Ectodermal cell (in vitro differentiated cells): ENCODE results near the gene LRP1.

Experiments used
- H3K27ac ChIP-seq: 2 replicates; pipeline ENCODE4 v1.7.0; 2013; ENCODE audit warnings: mild to moderate bottlenecking, low read depth, low read length; ENCODE audit not compliant: insufficient read depth, poor library complexity, severe bottlenecking
- H3K27me3 ChIP-seq: 2 replicates; pipeline ENCODE4 v1.7.0; 2013; ENCODE audit warnings: mild to moderate bottlenecking, low read length; ENCODE audit not compliant: insufficient read depth, control insufficient read depth, poor library complexity, severe bottlenecking
- H3K36me3 ChIP-seq: one replicate; pipeline ENCODE4 v1.7.0; 2013; ENCODE audit warnings: low read length; ENCODE audit not compliant: control insufficient read depth, insufficient read depth
- H3K4me1 ChIP-seq: one replicate; pipeline ENCODE4 v1.7.0; 2013; ENCODE audit warnings: low read length; ENCODE audit not compliant: control insufficient read depth, insufficient read depth
- H3K4me3 ChIP-seq: 2 replicates; pipeline ENCODE4 v1.7.0; 2013; ENCODE audit warnings: low read depth, low read length, control low read depth; ENCODE audit not compliant: insufficient read depth
- H3K9me3 ChIP-seq: 2 replicates; pipeline ENCODE4 v1.7.0; 2013; ENCODE audit warnings: mild to moderate bottlenecking, low read length, moderate library complexity; ENCODE audit not compliant: control insufficient read depth
- WGBS, 2 experiments: methylation state at CpG; one replicate each; pipeline ENCODE4 v1.1.7; 2013; ENCODE audit warnings: missing lambda C conversion rate in 2 of 2; 5-methylcytosine and 5-hydroxymethylcytosine counted together

Gene LRP1

GRCh38 chr12:57229046-57229633 is 100.9 kb downstream of the LRP1 start:
- Histone ChIP-seq H3K4me1 (peaks cover 31% of the 10 kb centered on the region), H3K4me3 (peak overlapping the region; percentile 65), H3K36me3 (peaks cover 23% of the 10 kb centered on the region), H3K9me3 (no peaks in the 10 kb centered on the region), H3K27me3 (peaks cover 53% of the 10 kb centered on the region), H3K27ac (no peak overlapping the region)
- WGBS, 2 experiments = 25 to 31% methylated on average over 9 of the region's 9 CpGs

DNA sequence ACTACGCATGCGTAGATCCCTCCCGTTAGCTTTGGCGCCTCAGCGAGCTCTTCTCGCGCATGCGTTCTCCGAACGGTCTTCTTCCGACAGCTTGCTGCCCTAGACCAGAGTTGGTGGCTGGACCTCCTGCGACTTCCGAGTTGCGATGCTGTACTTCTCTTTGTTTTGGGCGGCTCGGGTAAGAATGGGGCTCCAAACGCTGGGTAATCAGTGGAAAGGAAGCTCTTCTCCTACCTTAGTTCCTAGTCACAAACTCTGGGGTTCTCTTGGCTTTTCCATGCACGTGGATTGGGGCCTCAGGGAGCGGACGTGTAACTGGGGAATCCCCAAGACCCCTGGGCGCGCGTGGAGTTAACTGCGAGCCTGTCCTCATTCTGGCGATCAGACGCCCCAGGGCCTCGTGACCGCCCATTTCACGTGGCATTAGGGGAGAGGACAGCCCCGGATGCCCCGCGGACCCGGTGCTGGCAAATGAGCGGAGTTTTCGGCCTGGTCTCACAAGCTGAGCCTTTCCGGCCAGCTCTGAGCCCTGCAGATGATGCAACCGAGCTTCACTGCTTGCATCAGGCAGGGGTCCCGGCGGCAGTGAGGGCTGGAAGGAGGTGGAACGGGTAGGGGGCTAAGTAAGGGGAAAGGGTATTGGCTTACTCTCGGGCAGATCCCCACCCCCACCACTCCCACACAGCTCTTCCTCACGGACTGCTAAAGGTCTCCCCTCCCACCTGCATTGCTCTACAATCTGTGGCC is 101.5 kb downstream of the LRP1 start, which contains the start of gene SHMT2:
Gene SHMT2 (plus strand): TSS at position 78 of the 747 bp plus-strand sequence. CDS start 68 bp downstream, at position 146.
- H3K4me3 ChIP-seq = peak within 1 kb of the TSS; percentile 65
- no peaks in the 10 kb centered on the region for H3K9me3 ChIP-seq
- H3K27ac ChIP-seq = peak within 1 kb of the TSS; percentile 92
- peaks cover 23% of the 10 kb centered on the region for H3K36me3 ChIP-seq
- WGBS, 2 experiments = 0 to 1% methylated on average over 41 to 42 of the region's 42 CpGs
- peaks cover 46% of the 10 kb centered on the region for H3K27me3 ChIP-seq
- peaks cover 31% of the 10 kb centered on the region for H3K4me1 ChIP-seq

DNA sequence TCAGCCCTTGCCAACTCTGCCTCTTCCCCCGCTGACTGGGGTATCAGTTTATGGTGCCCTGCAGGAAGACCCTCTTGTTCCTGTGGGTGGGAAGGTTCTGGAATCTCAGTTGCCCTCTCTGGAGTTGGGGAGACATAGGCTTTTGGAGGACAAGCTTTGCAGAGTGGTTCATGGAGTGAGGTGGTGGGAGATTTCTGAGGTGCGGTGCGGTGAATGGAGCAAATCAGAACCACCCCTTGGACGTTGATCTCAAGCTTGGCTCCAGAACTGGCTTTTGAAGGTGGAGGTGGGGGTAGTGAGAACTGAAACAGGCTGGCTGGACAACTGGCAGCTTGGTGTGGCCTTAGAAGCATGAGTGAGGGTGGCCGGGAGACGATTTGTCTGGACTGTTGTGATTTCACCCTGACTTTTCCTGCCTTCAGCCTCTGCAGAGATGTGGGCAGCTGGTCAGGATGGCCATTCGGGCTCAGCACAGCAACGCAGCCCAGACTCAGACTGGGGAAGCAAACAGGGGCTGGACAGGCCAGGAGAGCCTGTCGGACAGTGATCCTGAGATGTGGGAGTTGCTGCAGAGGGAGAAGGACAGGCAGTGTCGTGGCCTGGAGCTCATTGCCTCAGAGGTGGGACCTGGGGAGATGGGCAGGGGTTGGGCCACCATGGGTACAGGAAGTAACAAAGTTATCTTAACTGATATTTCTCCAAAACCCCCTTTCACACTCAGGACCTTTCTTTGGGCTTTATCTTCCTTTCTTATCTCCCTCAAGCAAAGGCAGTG is 102.3 kb downstream of the LRP1 start:
- 61% methylated on average over 10 of the region's 10 CpGs for WGBS, 2 experiments

DNA sequence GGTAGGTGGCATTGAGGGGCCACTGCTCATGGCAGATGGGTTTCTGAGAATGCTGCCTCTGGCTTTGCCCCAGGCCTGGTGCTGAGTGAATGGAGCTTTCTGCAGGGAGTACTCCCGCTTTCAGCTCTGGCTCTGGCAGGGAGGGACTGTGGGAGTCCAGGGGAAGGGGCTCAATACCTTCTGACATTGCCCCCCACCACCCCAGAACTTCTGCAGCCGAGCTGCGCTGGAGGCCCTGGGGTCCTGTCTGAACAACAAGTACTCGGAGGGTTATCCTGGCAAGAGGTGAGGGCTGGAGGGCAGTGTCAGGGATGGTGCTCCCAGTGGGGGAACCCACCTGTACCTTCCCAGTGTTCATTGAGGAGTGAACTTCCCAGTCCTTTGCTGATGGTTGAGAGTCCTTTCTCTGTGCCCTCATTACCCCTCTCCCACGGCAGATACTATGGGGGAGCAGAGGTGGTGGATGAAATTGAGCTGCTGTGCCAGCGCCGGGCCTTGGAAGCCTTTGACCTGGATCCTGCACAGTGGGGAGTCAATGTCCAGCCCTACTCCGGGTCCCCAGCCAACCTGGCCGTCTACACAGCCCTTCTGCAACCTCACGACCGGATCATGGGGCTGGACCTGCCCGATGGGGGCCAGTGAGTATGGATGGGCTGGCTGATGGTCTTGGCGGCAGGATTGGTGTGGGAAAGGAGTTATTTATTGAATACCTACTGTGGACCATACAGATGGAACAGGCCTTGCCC is 103.2 kb downstream of the LRP1 start:
- Histone ChIP-seq H3K9me3 (no peaks in the 10 kb centered on the region), H3K27me3 (peaks cover 45% of the 10 kb centered on the region), H3K4me1 (peaks cover 38% of the 10 kb centered on the region), H3K36me3 (peaks cover 23% of the 10 kb centered on the region), H3K4me3 (no peak overlapping the region), H3K27ac (no peak overlapping the region)
- WGBS, 2 experiments = 95% methylated on average over 13 of the region's 13 CpGs

More for the DNA sequence above, 102.3 kb downstream of the LRP1 start:
- Histone ChIP-seq H3K36me3 (peaks cover 23% of the 10 kb centered on the region), H3K27ac (peak overlapping the region; percentile 92), H3K4me1 (peaks cover 39% of the 10 kb centered on the region), H3K4me3 (peak overlapping the region; percentile 65), H3K27me3 (peaks cover 45% of the 10 kb centered on the region), H3K9me3 (no peaks in the 10 kb centered on the region)

GRCh38 chr12:57232156-57232756 is 104.0 kb downstream of the LRP1 start:
- Histone ChIP-seq H3K9me3 (no peaks in the 10 kb centered on the region), H3K27ac (no peak overlapping the region), H3K4me3 (no peak overlapping the region), H3K27me3 (peaks cover 45% of the 10 kb centered on the region), H3K36me3 (peaks cover 23% of the 10 kb centered on the region), H3K4me1 (peaks cover 37% of the 10 kb centered on the region)
- WGBS, 2 experiments = 95 to 97% methylated on average over 19 of the region's 19 CpGs

DNA sequence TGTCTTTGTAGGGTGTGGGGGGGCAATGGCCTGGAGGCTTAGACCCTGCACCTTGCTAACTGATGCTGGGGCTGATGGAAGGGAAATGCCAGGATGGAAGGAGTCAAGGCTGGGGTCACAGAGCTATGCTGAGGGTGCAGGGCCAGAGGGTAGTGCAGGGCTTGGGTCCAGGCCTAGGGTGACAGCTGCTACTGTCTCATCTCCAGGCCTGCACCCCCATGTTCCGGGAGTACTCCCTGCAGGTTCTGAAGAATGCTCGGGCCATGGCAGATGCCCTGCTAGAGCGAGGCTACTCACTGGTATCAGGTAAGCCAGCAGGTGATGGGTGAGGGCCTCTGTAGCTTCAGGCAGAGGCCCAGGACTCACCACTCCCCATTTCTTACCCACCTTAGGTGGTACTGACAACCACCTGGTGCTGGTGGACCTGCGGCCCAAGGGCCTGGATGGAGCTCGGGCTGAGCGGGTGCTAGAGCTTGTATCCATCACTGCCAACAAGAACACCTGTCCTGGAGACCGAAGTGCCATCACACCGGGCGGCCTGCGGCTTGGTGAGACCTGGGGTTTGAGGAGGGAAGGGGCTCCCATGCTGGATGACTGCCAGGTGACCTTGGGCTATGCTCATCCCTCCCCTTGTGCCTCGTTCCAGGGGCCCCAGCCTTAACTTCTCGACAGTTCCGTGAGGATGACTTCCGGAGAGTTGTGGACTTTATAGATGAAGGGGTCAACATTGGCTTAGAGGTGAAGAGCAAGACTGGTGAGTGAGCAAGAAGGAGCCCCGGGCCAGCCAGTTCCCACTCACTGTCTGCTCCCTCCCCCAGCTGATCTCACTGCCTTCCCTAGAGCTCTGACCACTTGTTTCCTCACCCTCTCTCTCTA is 105.3 kb downstream of the LRP1 start:
- no peaks in the 10 kb centered on the region for H3K9me3 ChIP-seq
- peaks cover 44% of the 10 kb centered on the region for H3K4me1 ChIP-seq
- peaks cover 23% of the 10 kb centered on the region for H3K36me3 ChIP-seq
- no peak overlapping the region for H3K4me3 ChIP-seq
- WGBS, 2 experiments = 94 to 95% methylated on average over 15 of the region's 15 CpGs
- H3K27me3 ChIP-seq = peaks cover 45% of the 10 kb centered on the region
- no peak overlapping the region for H3K27ac ChIP-seq

DNA sequence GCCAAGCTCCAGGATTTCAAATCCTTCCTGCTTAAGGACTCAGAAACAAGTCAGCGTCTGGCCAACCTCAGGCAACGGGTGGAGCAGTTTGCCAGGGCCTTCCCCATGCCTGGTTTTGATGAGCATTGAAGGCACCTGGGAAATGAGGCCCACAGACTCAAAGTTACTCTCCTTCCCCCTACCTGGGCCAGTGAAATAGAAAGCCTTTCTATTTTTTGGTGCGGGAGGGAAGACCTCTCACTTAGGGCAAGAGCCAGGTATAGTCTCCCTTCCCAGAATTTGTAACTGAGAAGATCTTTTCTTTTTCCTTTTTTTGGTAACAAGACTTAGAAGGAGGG is 105.9 kb downstream of the LRP1 start:
- 88 to 91% methylated on average over 3 of the region's 3 CpGs for WGBS, 2 experiments
- Histone ChIP-seq H3K9me3 (no peaks in the 10 kb centered on the region), H3K4me1 (peaks cover 44% of the 10 kb centered on the region), H3K4me3 (no peak overlapping the region), H3K27me3 (peaks cover 45% of the 10 kb centered on the region), H3K27ac (no peak overlapping the region), H3K36me3 (peaks cover 23% of the 10 kb centered on the region)

DNA sequence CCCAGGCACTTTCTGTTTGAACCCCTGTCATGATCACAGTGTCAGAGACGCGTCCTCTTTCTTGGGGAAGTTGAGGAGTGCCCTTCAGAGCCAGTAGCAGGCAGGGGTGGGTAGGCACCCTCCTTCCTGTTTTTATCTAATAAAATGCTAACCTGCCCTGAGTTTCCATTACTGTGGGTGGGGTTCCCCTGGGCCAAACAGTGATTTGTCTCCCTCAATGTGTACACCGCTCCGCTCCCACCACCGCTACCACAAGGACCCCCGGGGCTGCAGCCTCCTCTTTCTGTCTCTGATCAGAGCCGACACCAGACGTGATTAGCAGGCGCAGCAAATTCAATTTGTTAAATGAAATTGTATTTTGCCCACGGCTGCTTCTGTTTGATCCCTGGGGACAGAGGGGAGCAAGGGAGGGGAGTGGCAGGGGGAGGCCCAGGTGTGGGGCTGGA is 106.3 kb downstream of the LRP1 start:
- H3K36me3 ChIP-seq = peaks cover 23% of the 10 kb centered on the region
- H3K4me1 ChIP-seq = peaks cover 48% of the 10 kb centered on the region
- H3K27ac ChIP-seq = no peak overlapping the region
- WGBS, 2 experiments = 90 to 94% methylated on average over 10 of the region's 10 CpGs
- H3K9me3 ChIP-seq = no peaks in the 10 kb centered on the region
- H3K4me3 ChIP-seq = no peak overlapping the region
- peaks cover 47% of the 10 kb centered on the region for H3K27me3 ChIP-seq
